HG03095 (cell line): ENCODE data around the gene TRIB2.

Experiments
- ATAC-seq: cut with Tn5 transposase; IDR thresholded peaks from one replicate; pipeline ENCODE4 v1.9.1; 2021; ENCODE audit warnings: moderate library complexity; ENCODE audit not compliant: unreplicated experiment

The TRIB2 gene

GRCh38 chr2:12737738-12738485 lies 21.2 kb downstream of the TRIB2 start:
- ATAC-seq = no peak

- no peak for ATAC-seq
Observed at GRCh38 chr2:12739721-12740254, 23.1 kb downstream of the TRIB2 start.

GRCh38 chr2:12741380-12741779 lies 24.6 kb downstream of the TRIB2 start:
- ATAC-seq = no peak

GRCh38 chr2:12742891-12743290 lies 26.2 kb downstream of the TRIB2 start:
- no peak for ATAC-seq

- no peak for ATAC-seq
Observed at GRCh38 chr2:12750166-12750905, 33.6 kb downstream of the TRIB2 start.

GRCh38 chr2:12754643-12755042 lies 37.9 kb downstream of the TRIB2 start:
- no peak for ATAC-seq

DNA sequence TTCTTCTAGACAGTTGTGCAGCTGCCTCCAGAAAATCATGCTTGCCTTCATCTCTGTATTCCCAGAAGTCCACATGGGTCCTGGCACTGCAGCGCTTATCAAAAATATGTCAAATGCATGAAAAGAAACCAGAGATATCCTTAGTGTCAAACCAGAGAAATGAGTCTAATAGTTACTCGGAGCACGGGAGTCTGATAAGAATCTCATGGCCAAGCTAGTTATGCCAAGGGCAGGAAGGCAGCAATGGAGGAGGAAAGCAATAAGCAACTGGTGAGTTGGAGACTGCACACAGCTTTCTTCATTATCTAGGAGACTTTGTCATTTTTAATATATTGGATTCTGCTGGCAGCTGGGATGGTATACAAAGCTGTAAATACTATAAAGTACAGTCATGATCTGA lies 38.6 kb downstream of the TRIB2 start:
- no peak for ATAC-seq

GRCh38 chr2:12759248-12759647 lies 42.5 kb downstream of the TRIB2 start:
- no peak for ATAC-seq

GRCh38 chr2:12761104-12761503 lies 44.4 kb downstream of the TRIB2 start:
- no peak for ATAC-seq

GRCh38 chr2:12762337-12762736 lies 45.6 kb downstream of the TRIB2 start:
- ATAC-seq = no peak

DNA sequence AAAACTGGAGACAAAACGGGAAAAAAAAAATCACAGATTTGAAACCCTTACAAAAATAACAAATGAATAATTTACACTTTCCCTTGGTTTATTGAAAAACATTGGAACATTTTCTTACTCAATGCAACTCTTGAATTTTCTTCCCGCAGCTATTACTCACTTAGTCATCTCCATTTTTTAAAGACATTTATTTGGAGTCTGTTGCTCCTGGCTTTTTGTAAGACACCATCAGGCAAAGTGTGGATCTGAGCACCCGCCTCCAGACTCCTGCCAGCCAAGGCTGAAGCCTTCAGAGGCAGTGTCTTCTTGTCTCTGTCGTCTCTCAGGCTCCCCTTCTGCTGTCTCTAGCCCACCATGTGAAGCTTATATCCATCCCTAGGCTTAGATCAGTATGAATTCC lies 46.2 kb downstream of the TRIB2 start:
- no peak for ATAC-seq

DNA sequence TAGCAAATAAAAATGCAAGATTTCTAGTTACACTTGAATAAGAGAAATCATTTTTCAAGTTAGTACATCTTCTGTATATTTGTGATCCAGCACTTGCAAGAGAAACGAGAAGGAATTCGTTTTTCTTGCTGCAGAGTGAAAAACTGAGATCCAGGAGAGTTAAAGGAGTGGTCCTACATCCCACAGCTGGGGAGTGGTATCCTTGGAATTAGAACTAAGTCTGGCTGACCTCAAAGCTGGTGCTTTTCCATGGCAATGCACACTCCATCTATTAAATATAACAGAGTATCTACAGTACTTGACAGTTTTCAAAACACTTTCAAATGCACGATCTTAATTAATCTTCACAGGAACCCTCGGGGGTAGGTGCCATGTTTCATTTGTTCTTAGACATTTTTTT lies 46.8 kb downstream of the TRIB2 start:
- ATAC-seq = no peak

DNA sequence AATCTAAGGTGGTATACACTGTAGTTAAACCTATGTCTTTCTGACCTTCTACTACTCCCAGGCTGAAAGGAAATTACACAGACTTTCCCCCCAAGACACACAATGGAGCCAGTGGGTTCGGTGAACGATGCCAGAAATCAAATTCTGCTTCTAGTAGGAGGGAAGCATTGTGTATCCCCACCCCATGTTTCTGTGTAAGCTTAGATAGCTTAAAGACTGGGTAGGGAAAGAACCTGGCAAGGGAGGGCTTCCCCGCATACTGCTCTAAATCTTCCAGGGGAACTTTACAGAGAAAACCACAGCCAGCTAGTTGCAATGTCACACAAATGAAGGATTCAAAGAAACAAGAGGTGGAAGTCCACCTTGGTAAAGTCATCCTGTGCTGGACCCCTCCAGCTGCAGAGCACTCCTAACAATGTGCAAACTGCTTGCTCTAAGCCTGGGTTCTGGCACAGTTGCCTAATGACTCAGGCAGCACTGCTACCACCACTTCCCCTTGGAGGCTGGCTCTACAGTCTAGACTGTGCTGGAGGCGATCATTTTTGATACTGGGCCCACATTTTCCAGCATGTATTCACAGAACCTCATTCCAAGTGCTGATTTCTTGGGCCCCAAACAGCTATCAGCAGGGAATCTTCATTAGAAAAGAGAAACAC lies 47.5 kb downstream of the TRIB2 start:
- no peak for ATAC-seq

- ATAC-seq = no peak
Observed at GRCh38 chr2:12764849-12765605, 48.3 kb downstream of the TRIB2 start.

DNA sequence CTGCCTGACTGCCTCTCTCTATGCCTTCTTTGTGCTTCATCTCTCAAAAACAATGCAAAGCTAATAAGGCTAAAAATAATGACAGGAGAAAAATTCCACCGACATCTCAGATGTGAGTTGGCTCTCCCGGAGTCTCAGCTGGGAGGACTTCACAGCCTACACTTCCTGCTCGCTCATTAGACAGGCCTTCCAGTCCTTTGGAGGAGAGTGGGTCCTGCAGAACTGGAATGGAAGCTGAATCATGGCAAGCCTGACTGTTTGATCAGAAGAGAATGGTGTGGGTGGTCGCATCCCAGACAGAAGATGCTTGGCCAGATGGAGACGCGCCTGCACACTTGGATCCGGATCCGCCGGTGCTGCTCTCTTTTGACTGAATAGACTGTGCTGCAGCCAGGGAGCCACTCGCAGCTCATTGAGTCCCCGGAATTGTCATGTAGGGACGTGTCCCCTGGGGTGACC lies 49.7 kb downstream of the TRIB2 start:
- no peak for ATAC-seq

DNA sequence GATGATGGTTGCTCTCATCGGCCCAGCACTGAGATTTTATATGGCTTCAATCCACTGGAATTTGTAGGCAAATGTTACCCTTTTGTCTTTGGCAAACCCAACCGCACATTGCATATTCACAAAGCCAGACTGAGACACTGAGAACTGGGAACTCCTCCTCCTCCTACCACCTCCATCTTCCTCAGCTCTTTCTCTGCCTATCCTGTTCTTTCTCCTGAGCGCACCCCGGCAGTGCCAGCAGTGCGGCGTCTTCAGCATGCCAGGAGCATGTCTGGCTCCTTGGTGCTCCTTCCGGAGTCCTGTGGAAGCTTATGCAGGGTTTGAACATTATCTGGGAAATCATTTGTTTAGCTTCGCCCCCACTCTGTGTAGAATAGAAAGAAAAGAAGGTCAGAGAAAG lies 50.8 kb downstream of the TRIB2 start:
- ATAC-seq = no peak

DNA sequence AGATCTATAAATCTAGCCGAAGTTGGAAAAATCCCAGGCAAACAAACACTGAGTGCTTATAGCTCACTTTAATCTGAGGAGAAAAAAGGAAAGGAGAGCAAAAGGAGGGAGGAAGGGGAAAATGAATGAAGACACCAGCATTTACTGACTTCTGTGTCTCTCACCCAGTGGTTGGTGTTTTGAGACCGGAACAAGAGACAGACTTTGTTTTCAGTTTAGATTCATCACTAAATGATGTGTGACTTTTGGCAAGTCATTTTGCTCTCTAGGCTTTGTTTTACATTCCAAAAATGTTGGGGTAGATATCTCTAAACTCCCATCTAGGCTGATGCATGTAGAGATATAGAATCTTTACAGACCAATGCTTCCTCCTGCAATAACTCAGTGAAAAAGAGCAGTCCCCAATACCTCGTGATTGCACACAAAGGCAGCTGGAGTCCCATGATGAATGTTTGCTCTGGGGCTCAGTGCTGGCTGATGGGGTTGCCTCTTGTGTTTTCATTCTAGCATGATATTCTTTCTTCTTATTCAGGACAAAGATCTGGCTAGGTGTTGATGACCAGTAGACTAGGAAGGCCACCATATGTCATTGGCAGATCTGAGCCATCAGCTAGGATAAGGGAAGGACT lies 51.4 kb downstream of the TRIB2 start:
- ATAC-seq = no peak

DNA sequence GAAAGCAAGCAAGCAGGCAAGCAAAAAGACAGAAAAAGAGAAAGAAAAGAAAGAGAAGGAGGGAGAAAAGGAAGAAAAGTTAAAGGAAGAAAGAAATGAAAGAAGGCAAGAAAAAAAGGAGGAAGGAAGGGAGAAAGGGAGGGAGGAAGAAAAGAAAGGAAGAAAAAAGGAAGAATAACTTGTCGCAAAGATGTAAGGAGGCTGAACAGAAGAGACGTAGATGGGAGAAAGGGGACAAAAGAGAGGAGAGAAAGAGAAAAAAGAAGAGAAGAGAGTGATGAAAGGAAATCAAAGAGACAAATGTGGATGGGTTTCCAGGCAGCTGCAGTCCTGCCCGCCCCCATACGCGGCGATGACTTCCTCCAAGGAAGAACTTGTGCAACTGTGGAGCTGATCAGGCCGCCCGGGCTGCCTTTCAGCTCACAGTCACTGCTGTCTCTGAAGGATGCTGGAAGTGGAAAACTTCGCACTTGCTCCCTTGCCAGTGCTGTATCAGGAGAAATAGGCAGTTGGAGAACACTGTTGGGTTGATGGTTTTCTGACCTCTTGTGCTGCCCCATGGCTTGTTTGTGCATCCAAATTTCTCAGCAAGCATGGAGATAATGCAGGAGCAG lies 52.9 kb downstream of the TRIB2 start:
- no peak for ATAC-seq

GRCh38 chr2:12770300-12770968 lies 53.7 kb downstream of the TRIB2 start:
- no peak for ATAC-seq
